Activated CD4-positive, alpha-beta T cell treated with anti-CD3 and anti-CD28 coated beads, Interleukin-2, Interleukin-4, amounts not matched to agents 100 ng/mL and 50 ng/mL, durations not matched to agents 16 hours and 8 hours (primary cell): ENCODE measurements around the gene NFATC1.

Experiments used
- DNase-seq: peaks from one replicate; pipeline ENCODE4 v3.0.0-alpha.2; 2020; ENCODE audit warnings: low spot score

The NFATC1 gene

GRCh38 chr18:79554945-79555645 lies 159.4 kb downstream of the NFATC1 start:
- no peak for DNase-seq

DNA sequence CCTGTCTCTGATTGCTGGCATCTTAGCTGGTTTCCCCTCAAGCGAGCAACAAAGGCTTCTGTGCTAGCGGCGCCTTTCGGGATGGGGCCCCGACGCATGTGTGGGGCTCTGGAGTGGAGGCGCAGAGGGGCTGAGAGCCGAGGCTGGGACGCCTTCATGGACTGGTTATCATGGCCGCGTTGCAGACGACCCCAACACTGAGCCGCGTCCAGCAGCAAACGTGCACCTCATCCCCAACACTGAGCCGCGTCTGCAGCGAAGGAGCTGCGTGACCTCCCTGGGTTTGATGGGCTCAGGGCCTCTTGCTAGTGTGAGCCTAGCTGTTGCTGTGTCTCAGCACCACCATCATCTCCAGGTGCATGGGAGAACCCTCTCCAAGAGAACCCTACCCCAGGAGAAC lies 160.2 kb downstream of the NFATC1 start:
- DNase-seq = no peak

DNA sequence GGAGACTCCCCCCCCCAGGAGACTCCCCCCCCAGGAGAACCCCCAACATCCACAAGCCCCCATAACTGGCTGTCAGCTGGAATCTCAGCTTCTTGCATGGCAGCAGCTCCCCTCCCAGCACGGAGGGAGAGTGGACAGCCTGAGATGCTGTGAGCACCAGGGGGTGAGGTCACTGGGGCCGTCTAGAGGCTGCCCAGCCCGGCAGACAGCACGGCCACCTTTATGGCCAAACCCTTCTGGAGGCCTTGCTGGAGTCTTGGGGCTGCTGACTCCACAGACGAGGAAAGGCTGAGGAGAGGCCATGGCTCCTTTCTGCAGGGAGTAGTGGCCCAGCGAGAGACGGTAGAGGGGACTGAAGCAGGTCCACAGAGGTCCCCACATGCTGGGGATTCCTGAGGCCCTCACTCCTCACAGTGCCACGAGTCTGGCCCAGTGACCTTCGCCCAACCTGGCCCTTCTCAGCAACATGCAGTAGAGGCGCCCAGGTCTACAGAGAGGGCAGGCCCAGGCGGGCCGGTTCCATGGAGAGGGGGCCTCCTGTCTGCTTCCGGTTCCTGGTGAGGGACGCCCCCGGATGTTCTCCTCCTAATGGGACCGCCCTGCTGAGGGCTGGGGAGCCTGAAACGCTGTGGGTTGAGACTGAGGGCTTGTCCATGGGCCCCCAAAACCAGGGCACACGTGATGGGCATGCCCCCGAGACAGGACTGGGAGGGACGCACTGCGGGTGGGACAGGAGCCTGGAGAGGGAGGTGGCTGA lies 161.3 kb downstream of the NFATC1 start:
- DNase-seq = no peak

DNA sequence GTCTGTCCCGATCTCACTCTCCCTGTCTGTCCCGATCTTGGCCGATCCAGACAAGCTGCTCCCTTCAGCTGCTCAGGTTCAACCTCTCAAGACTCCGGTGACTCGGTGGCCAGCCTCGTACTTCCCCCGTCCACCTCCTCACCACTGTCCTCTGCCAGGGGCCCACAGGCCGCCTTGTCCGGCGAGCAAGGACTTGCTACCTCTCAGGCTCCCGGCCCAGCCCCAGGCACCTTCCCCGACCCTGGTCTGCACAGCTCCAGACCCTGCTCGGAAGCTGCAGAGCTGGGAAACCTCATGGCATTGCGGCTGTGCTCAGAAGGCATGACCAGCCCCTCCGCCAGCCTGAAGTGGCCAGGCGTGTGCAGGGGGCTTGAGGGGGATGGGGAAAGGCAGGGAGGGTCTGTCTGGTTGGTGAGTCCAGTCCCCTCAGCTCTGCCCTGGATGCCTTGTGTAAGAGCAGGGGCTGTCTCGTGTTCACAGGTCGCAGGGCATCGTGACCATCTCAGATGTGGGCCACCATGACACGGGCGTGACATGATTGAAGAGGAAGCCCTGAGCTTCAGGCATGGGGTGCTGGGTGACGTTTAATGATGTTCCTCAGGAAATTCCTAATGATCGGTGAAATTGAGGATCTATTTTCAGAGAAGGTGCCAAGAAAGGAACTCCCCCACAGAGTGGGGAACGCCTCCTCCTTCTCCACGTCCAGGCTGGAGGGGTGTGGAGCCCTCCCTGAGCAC lies 162.6 kb downstream of the NFATC1 start:
- no peak for DNase-seq

GRCh38 chr18:79558933-79559416 lies 163.2 kb downstream of the NFATC1 start:
- DNase-seq = no peak

GRCh38 chr18:79559436-79559835 lies 163.7 kb downstream of the NFATC1 start:
- no peak for DNase-seq

- no peak for DNase-seq
Observed at GRCh38 chr18:79560042-79560860, 164.5 kb downstream of the NFATC1 start.

DNA sequence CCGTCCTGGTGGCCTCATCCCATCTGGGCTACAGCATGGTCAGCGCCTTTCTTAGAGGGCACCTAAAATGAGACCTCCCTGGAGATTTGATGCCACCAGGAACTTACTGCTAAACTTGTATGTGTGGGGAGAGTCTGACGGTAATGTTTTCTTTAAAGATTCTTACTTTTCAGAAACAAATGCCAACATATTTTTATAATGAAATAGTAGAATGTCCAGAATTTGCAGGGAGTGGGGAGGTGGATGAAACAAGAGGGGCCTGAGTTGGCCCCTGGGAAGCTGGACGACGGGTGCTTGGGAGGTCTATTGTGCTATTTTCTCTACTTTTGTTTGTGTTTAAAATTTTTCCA lies 165.1 kb downstream of the NFATC1 start:
- DNase-seq = no peak

DNA sequence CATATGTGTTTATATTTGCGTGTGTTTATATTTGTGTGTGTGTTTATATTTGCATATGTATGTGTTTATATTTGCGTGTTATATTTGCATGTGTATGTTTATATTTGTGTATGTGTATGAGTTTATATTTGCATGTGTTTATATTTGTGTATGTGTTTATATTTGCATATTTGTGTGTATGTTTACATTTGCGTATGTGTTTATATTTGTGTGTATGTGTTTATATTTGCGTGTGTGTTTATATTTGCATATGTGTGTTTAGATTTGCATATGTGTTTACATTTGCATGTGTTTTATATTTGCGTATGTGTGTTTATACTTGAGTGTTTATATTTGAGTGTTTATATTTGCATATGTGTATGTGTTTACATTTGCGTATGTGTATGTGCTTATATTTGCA lies 168.2 kb downstream of the NFATC1 start:
- DNase-seq = no peak

GRCh38 chr18:79564441-79564840 lies 168.7 kb downstream of the NFATC1 start:
- no peak for DNase-seq

DNA sequence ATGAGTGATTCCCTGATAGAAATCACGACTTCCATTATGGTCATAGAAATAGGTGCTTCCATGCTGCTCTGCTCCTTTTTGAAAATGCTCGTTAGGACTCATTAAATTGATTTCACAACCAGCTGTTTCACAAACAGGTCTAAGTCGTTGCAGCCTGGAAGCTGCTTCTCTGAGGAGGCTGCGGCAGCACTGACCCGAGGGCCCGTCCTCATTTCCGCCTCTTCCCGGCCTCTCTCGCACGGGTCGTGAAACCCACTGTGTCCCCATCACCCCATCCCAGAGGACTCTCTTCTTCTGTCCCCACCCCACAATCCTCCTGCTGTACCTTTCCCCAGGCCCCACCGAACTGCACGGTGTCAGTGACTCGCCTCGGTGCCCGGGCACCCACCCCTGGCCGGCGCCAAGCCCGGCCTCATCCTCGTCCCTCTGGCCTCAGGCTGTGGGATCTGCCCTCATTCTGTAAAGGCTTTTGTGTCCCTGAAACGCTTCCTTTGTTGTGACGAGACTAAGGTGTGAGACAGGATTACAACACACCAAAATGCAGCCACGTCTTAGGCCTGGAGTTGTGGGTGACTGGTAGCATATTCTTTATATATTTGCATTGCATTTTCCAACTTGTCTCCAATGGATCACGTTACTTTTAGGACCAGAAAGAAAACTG lies 171.2 kb downstream of the NFATC1 start:
- no peak for DNase-seq

DNA sequence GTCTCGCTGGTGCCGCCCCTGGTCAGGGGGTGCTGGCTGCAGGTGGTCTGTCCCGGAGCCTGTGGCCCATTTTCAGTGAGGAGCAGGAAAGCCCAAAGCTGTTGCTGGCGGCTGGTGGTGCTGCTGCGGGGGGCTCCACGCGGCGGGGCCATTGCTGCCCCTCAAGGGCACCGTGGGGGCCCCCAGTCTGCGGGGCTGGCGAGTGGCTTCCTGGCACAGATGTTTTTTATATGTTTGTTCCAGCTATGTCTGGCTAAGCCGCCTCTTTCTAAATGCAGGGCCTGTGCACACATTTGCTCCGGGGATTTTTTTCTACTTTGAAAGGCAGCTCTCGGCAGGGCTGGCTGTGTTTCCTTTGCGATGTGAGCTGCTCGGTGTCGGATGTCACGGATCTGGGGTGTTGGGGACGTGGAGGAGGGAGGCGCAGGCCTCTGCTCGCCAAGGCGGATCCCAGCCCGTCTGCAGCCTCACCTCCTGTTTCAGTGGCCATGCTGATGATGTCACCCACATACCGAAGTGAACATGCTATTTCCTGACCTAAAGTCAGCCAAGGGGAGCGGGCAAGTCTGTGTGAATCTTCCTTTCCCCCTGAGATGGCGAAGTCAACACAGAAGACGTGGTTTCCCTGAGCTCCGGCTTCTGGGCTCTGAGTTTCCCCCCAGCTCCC lies 171.9 kb downstream of the NFATC1 start:
- DNase-seq = no peak

DNA sequence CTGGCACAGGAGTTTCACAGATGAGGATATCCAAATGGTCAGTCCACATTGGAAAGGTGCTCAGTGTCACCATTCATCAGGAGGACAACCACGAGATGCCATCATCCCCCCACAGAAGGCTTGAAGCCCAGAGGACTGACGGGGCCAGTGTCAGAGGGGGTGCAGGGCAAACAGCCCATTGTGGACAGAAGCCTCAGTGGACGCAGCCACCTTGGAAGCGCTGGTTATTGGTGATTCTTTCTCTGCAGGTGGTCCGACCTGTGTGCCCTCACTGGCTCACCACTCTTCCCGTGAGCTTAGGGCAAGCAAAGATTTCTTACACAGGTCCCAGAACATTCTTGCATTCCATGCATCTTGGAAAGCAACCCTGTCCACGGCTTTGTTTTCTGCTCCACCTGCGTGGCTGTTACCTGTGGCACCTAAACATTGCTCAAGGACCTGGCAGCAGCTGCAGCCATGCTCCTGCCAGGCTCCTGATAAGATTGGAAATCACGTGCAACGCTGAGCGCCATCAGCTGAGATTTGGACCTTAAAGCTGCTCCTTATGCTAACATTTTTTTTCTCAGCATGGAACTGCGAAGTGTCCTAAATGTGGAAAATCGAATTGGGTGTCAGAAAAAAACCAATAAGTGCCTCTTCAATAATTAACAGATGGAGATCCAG lies 172.9 kb downstream of the NFATC1 start:
- DNase-seq = no peak

DNA sequence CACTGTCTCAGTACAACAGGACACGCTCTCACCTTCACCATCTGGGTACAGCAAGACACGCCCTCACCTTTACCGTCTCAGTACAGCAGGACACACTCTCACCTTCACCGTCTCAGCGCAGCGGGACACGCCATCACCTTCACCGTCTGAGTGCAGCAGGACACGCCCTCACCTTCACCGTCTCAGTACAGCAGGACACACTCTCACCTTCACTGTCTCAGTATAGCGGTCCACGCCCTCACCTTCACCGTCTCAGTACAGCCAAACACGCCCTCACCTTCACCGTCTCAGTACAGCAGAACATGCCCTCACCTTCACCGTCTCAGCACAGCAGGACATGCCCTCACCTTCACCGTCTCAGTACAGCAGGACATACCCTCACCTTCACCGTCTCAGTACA lies 174.0 kb downstream of the NFATC1 start:
- no peak for DNase-seq

GRCh38 chr18:79570266-79571201 lies 174.8 kb downstream of the NFATC1 start:
- DNase-seq = no peak

- no peak for DNase-seq
Observed at GRCh38 chr18:79571211-79572092, 175.7 kb downstream of the NFATC1 start.

- no peak for DNase-seq
Observed at GRCh38 chr18:79572093-79572780, 176.5 kb downstream of the NFATC1 start.
